Stimulated activated CD8-positive, alpha-beta memory T cell treated with anti-CD3 and anti-CD28 coated beads, Interleukin-12 subunit alpha, Interleukin-12 subunit beta, amount 100 ng/mL, for 24 hours (primary cell): ENCODE results near the gene PSMA7.
"Not testable (repeated sequence)": the region's sequence is repeated elsewhere in the genome, so short reads cannot be mapped to it uniquely, and the experiment has no call there.

Source experiments
- DNase-seq: peaks from one replicate; pipeline ENCODE4 v3.0.0-alpha.2; 2020; ENCODE audit errors: extremely low read depth

The PSMA7 gene

DNA sequence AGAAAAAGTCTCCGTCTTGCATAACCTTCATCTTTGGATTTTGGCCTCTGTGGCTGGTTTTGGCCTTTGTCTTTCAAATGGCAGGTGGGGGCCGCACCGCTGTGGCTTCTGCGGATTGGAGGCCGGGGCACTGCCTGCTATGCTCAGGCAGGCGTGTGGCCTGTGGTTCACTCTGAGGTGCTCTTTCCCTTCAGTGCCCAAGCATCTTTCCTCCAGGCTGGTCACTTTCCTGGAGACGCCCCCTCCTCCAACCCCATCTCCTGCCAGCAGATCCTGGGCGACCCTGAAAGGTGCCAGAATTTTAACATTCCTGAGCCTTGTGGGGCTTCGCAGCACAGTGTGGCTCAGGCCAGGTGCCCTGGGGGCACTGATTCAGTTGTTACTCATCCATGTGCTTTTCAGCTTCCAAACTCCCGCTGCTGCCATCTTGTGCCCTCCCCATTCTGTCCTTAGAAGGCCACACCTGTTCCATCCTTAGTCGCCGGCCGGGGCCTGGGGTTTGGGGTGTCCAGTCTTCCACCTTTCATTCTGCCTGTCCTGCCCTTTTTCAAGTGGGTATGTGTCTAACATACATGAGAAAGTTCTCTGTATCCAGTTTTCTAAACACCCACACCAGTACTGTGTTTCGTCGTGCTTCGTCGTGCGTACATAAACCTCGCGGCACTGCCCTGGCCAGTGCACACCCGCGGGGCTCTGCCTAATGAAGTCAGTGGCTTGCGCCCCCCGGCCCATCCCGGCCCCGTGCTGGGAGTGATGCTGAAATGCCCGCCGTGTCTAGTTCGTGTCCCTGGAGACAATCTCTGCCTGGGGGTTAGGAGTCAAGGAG lies 12.4 kb upstream of the PSMA7 start:
- DNase-seq: no peak

DNA sequence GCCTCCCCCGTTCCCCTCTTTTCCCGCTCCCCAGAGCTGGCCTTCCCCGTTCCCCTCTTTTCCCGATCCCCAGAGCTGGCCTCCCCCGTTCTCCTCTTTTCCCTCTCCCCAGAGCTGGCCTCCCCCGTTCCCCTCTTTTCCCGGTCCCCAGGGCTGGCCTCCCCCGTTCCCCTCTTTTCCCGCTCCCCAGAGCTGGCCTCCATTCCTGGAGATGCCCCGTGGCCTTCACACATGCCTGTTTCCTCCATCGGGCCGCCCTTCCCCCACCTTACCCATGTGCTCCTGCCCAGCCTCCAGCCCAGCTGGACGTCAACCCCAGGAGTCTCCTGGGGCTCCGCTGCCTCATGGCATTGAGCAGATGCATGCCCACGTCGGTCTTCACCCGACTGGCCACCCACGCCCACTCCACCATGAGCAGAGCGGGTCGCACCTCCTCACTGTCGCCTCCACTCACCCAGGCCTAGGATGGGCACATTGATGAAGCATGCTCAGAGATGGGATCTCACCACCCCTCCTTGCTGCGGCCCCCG lies 8.7 kb upstream of the PSMA7 start:
- no peak for DNase-seq

GRCh38 chr20:62151225-62151624 lies 8.0 kb upstream of the PSMA7 start:
- no peak for DNase-seq

GRCh38 chr20:62150310-62150575 lies 7.0 kb upstream of the PSMA7 start:
- no peak for DNase-seq

DNA sequence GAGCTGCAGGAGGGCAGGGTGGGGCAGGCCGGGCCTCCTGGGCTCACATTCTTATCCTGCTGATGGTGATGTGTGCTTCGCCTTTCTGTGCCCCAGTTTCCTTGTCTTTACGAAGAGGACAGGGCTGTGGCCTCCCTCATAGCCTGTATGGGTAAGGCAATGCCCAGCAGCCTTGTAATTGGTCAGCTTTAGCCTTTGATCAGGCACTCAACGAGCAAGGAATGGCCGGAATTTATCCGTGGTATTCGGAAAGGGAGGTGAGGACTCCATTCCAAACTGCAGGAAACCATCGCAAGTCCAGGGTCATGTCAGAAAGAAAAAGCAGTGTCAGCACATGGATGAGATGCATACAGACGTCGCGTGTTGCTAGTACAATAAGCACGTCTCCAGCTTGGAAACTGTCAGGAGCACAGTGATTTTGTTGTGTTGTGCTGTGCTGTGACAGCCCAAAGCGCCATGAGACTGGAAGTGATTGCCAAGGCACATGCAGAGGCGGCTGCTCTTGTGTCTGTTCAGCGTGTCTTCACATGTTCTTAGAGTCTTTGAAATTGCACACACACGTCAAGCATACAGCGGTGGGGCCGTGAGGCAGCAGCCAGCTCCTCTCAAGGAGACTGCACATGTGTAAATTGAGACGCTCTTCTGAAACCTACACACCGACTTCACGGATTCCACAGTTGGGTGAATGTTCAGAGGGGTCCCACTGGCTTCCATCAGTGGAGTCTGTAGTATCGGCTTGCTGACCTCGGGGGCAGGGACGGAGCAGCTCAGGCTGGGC lies 6.5 kb upstream of the PSMA7 start:
- no peak for DNase-seq

DNA sequence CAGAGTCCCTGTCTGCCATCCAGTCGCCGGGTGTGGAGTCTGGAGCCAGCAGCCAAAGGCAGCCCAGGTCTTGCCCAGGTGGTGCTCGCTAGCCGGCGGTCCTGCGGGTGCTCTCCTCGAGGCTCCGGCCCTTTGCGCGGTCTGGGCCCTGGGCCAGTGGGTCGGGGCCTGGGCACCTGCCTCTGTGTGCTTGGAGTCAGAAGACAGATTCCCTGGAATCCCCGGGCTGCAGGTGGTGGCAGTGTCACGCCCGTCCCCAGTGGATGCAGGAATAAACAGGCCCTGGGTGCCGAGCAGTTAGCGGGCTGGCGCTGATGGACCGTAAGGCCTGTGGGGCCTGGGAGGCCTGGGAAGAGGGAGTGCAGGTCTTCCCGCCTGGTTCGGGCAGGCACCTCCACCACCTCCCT lies 5.7 kb upstream of the PSMA7 start:
- DNase-seq: no peak

- DNase-seq: not testable (repeated sequence)
Measured at GRCh38 chr20:62148383-62148782, 5.2 kb upstream of the PSMA7 start.

DNA sequence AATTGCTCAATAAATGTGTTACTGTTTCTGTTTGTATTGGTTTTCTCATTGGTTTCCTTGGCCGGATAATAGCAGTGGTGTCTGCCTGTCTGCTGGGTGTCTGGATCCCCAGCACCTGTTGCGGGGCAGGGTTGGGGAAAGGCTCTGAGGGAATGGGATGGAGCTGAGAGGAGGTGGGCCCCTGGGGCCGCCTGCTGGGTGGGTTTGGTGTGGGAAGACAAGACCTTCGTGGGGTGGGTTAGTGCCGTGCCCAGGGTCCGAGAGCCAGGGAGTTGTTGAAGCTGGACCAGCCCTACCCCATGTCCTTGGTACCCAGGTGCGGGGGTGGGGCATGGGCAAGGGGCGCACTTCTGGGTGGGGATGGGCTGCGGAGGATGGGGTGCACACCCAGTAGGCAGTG lies 4.3 kb upstream of the PSMA7 start:
- no peak for DNase-seq

- no peak for DNase-seq
Measured at GRCh38 chr20:62147125-62147524, 3.9 kb upstream of the PSMA7 start.

DNA sequence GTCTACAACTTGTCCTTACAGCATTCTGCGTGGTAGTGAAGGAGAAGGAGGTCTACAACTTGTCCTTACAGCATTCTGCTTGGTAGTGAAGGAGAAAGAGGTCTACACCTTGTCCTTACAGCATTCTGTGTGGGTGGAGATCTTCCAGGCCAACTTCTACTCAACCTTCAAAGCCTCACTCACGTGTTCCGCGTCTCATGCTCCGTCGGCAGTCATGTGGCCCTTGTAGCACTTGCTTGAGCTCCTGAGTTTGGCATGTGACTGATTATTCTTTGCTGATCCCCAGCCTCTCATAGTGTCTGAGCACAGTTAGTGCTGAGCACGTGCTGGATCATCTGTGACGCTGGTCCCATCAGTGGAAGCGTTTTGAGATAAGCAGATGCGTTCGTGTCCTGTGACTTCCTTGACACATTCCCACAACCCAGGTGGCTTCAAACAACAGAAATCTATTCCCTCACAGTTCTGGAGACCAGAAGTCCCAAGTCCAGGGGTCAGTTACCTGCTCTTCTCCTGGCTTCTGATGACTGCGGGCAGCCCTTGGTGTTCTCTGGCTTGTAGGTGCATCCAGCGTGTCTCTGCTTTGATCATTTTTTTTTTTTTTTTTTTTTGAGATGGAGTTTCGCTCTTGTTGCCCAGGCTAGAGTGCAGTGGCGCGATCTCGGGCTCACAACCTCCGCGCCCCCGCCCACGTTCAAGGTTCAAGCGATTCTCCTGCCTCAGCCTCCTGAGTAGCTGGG lies 3.0 kb upstream of the PSMA7 start:
- no peak for DNase-seq

GRCh38 chr20:62145688-62146018 lies 2.5 kb upstream of the PSMA7 start:
- no peak for DNase-seq

DNA sequence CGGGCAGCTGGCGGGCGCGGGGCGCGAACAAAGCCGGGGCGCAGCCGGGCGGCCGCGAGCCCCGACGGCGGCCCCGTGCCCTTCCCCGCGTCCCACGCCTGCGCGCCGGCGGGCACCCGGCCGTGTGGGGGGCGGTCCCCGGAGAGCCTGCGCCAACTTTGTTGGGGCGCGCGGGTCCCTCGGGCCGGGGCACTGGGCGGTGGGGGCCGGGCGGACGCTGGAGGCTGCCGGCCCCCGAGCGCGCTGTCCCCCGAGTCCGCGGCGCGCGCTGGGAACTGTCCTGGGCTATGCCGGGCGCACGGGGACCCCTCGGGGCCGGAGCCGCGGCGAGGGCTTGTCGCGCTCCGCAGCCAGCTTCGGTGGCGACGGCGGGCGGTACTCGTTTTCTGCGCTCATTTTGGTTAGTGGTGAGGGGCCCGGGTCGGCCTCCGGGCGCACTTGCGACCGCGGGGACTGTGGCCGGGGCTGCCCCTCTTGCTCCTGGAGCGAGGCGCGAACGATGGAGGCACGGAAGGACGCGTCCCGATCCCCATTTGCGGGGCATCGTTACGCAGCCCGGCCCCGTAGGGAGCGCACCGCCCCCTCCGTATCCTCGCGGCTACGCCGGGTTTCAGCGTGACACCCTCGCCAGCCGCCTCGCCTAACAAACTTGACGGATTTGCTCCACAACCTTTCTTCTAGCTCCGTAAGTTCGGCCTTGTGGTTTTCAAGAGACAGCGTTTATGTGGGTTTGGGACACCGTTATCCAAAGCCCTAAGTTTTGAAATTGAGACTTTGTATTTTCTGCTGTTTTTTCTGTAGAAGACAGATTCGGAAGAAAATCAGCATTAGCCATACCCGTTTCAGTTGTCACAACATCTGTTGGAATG lies 997 bp upstream of the PSMA7 start:
- peak; percentile 33 for DNase-seq

DNA sequence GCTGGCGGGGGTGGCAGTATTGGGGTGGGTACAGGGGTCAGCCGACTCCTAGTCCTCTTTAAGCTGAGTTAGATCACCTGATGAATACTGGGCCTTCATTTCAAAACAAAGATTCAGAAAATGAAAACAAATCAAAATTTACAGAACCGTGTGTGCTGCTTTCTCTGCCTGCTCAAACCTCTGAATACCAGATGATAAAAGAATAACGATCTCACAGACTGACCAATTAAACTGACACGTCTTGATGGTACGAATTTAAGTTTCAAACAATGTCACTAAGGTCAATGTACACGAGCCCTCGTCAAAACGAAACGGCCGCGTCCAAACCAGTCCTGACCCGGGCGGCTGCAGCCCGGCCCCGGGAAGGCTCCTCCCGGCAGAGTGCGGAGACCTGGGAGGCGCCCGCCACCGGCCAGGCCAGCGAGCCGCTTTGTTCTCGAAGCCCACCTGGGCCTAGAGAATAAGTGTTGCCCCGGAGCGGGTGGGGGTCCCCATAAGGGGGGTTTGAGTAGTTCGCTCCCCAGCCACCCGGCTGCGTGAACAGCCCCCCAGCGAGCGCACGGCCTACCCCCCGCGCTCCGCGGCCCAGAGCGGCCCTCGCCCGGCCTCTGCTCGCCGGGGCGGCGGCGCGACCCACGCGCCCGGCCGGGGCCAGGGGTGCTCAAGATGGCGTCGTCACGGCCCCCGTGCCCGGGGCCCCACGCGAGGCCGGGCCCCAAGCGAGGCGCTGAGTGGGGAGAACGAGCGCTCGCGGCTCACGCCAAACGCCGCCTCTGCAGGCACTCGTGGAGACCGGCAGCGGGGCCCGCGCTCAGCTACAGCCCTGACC lies 728 bp downstream of the PSMA7 start:
- DNase-seq: no peak

GRCh38 chr20:62141397-62142251 lies 1.6 kb downstream of the PSMA7 start:
- DNase-seq: no peak

DNA sequence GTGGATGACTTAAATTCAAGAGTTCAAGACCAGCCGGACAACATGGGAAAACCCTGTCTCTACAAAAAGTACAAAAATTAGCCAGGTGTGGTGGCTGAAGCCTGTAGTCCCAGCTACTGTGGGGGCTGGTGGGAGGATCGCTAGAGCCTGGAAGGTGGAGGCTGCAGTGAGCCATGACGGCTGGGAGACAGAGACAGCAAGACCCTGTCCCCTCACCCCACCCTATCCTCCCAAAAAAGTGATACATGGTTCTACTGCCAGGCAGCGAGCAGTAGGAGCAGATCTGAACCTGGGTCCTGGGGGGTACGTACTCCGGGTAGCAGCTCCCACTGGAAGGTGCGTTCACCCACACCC lies 2.2 kb downstream of the PSMA7 start:
- DNase-seq: no peak

GRCh38 chr20:62139636-62140035 lies 3.6 kb downstream of the PSMA7 start:
- no peak for DNase-seq

- no peak for DNase-seq
Measured at GRCh38 chr20:62138912-62139311, 4.3 kb downstream of the PSMA7 start.

- no peak for DNase-seq
Measured at GRCh38 chr20:62138204-62138543, 5.0 kb downstream of the PSMA7 start.

DNA sequence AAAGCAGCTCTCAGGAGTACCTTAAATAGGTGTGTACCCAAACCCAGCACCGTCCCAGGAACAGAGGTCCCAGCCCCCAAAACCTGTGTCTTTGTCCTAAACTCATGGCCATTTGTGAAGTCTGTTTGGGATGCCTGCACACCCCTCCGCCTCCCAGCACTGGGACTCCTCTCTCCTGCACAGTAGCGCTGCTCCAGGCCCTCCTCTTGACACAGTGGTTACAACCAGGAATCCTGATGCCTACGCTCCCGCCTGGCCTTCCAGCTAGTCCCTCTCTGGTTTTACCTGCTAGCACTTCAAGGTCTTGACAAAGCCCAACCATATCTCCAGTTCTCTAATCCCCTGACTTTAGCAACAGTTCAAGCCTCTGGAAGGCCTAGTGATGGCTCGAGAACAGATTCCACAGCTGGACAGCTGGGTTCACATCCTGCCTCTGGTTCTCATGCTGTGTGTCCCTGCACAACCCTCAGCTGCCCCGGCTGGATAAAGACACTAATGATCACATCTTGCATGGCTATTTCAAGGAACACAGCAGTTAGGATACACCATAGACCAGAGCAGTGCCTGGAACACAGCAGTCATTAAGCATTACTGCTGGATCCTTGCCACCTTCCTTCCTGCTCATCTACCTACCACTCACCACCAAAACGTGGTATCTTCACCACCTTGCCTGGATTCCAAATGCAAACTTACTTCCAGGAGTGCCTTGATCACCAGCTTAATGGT lies 5.6 kb downstream of the PSMA7 start:
- DNase-seq: no peak

DNA sequence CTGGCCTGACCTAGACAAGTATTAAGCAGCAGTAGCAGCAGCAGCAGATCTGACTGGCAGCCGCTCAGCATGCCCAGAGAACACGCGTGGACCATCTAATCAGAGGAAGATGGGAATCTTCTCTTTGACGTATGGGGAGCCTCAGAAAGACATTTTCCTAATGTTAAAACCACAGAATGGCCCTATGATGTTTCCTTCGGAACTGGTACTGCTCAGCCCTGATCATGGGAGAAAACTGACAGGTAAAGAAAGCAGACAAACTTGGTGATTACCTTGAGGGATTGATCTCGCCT lies 6.2 kb downstream of the PSMA7 start:
- DNase-seq: no peak
